Ramos (cell line): ENCODE data around the gene FBXL2.
"Not testable (repeated sequence)": the region's sequence is repeated elsewhere in the genome, so short reads cannot be mapped to it uniquely, and the experiment has no call there.

Source experiments
- in situ Hi-C: fragments of 300-500 bp; cut with MboI; formaldehyde crosslinking; loops from one replicate; pipeline ENCODE4 v1.14.3; 2022; ENCODE audit warnings: low sequenced_read_pairs; ENCODE audit not compliant: unreplicated experiment

The FBXL2 gene

DNA sequence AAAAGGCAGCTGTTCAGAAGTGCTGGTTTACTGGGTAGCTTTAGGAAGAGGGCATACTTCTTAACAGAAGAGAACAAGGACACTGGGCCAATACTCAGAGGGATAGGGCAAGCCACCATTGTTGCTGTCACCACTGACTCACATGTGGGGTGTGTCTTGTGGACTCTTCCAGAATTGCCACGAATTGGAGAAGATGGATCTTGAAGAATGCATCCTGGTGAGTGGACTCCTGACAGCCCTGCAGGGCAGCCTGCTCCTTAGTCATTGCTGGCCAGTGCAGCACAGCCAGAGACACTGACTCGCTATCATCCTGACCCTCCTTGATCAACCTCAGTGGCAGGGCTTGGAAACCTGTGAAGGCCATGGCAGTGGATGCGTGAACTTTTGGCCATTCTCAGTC, 100.7 kb downstream of the FBXL2 start:
- in situ Hi-C loops, result no loop called here

DNA sequence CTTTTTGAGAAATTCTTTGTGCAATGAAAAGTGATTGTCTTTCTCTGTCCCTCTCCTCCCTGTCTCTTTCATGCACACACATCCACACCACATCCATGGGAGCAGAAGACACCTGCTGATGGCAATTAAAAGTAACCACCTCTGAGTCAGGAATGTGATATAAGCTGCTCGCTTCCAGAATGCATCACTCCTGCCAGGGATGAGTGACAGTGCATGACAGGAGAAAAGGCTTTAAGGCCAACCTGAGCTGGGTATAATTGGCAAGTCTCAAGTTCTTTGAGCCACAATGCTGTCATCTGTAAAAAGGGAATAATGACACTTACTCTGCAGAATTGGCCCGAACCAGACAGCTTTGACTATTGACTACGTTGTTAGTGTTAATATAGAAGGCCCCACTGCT, 103.4 kb downstream of the FBXL2 start:
- in situ Hi-C loops, result loop anchor here (10.0 kb wide), 1 partner anchor 246 kb away; no protein-coding TSS in a partner anchor

DNA sequence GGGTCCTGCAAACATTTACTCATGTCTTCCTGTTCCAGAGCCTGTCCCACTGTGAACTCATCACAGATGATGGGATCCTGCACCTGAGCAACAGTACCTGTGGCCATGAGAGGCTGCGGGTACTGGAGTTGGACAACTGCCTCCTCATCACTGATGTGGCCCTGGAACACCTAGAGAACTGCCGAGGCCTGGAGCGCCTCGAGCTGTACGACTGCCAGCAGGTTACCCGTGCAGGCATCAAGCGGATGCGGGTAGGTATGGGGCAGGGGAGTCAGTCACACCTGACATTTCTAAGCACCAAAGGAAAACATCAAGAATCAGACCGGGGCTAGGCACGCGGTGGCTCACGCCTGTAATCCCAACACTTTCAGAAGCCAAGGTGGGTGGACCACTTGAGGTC, 106.7 kb downstream of the FBXL2 start:
- in situ Hi-C loops, result loop anchor here (10.0 kb wide), 1 partner anchor 249 kb away; no protein-coding TSS in a partner anchor

DNA sequence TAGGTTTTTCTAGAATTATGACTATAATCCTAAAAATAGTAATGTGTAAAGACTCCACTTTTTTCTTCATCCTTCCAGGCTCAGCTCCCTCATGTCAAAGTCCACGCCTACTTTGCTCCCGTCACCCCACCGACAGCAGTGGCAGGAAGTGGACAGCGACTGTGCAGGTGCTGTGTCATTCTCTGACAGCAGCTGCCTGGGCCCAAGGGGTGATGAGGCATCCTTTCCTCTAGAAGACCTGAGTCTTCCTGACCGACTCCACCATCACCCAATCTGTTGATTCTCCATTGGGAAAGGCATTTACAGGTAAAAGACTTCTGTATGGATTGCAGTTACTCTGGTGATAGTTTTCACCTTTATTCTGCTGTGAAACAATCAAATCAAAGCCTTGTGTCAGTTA, 108.2 kb downstream of the FBXL2 start:
- in situ Hi-C loops, result loop anchor here (10.0 kb wide), 1 partner anchor 251 kb away; no protein-coding TSS in a partner anchor

DNA sequence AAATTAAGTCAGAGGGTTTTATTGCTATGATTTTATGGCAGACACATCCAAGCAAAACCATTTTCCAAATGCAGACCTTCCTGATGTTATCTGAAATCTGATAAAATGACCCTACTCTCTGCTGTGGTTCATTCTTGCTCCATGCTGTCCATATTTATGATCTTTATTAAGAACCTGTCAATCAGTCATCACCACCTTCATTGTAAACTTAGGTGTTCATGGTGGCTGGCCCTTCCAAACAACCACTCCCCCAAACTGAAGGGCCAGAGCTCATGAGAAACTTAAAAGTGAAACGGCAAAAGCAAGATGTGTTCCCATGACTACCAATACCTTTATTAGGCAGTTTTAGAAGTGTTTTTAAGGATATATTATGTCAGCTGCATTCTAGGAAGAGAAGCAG, 109.4 kb downstream of the FBXL2 start:
- in situ Hi-C loops, result loop anchor here (10.0 kb wide), 1 partner anchor 252 kb away; no protein-coding TSS in a partner anchor

DNA sequence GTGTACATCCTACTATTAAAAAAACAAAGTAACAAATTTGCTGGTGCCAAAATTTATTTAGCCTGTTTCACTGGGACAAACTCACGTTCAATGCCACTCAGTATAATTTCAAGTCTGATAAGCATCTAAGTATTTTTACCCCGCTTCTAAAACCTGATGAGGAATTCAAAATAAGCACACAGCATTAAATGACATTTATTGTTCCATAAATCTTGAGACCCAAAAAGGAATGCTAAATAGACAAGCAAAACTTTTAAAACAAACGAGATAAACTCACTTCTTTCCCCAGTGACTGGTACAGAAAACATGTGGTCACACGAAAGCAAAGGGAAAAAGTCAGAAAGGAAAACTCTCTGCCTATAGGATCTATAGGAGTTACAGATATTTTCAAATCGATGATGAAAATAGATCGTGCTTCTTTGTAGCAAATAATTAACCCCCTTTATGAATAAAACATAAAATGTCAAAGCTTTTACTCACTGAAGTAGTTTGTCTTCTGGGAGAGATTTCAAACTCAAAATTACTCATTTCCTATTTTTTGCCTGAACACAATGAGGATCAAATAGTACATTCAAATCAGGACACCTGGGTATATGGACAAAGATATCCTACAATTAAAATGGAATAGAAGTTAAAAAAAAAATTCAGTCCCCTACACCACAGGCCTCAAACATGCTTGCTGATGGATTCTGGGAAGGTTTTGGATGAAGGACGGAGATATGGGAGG, 111.3 kb downstream of the FBXL2 start:
- in situ Hi-C loops, result loop anchor here (10.0 kb wide), 1 partner anchor 254 kb away; no protein-coding TSS in a partner anchor

- in situ Hi-C loops, result loop anchor here (10.0 kb wide), 1 partner anchor 255 kb away; no protein-coding TSS in a partner anchor
Observed at GRCh38 chr3:33389908-33390307, 112.7 kb downstream of the FBXL2 start.

GRCh38 chr3:33391255-33391995, 114.2 kb downstream of the FBXL2 start:
- in situ Hi-C loops, result no loop called here

DNA sequence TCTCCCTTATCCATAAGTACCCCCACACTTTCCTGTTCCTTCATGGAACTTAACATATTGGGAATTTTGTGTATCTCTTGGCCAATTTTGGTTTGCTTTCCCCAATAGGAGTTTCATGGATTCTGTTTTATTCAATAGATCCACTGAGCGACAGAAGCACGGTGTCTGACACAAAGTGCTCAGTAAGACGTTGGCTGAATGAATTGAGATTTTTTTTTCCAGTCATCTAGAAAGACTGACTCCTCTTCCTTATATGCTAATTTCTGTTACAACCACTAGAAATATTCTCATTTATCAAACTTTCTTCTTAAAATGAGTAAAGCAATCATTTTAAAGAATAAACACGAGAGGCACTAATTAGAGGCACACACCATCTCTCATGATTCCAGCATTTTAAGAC, 114.9 kb downstream of the FBXL2 start:
- in situ Hi-C loops, result no loop called here

GRCh38 chr3:33392703-33393125, 115.5 kb downstream of the FBXL2 start:
- in situ Hi-C loops, result no loop called here

GRCh38 chr3:33394403-33395054, 117.3 kb downstream of the FBXL2 start:
- in situ Hi-C loops, result no loop called here

DNA sequence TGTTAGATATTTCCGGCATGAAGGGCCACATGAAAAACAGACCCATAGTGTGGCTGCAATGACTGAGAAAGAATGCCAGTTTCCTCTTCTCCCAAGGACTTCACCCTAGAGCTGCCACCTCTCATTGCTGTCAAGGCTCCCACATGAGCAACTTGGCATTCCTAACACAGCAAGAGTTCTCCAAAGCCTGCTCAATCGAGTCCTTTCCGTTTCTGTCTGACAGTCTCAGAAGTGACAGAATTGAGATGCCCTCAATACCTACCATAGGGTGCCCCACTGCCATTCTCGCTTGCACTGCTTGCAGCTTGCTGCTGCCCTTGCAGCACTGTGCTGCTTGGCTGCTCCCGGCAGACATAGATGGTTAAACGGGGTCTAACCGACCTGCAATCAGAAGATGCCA, 118.7 kb downstream of the FBXL2 start:
- in situ Hi-C loops, result no loop called here

- in situ Hi-C loops, result no loop called here
Observed at GRCh38 chr3:33398410-33398809, 121.2 kb downstream of the FBXL2 start.

GRCh38 chr3:33401781-33402180, 124.5 kb downstream of the FBXL2 start:
- in situ Hi-C loops, result no loop called here

- in situ Hi-C loops, result no loop called here
Observed at GRCh38 chr3:33402936-33403335, 125.7 kb downstream of the FBXL2 start.

GRCh38 chr3:33403756-33404155, 126.5 kb downstream of the FBXL2 start:
- in situ Hi-C loops, result no loop called here

DNA sequence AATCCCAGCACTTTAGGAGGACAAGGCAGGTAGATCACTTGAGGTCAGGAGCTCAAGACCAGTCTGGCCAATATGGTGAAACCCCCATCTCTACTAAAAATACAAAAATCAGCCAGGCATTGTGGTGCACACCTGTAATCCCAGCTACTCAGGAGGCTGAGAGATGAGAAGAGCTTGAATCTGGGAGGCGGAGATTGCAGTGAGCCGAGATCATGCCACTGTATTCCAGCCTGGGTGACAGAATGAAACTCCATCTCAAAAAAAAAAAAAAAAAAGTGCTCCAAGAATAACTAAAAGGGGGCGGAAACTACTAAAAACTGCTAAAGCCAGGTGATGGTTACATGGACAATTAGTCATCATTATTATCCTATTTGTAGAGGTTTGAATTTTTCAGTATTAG, 133.6 kb downstream of the FBXL2 start:
- in situ Hi-C loops, result not testable (repeated sequence)

GRCh38 chr3:33417066-33417673, 139.9 kb downstream of the FBXL2 start:
- in situ Hi-C loops, result no loop called here

- in situ Hi-C loops, result no loop called here
Observed at GRCh38 chr3:33419948-33420347, 142.7 kb downstream of the FBXL2 start.

- in situ Hi-C loops, result no loop called here
Observed at GRCh38 chr3:33420966-33421365, 143.7 kb downstream of the FBXL2 start.
